Measurements from ENCODE around the gene SCARF2.

Gene SCARF2

GRCh38 chr22:20418211-20418788, 19.3 kb downstream of the SCARF2 start (continued):
- TF ChIP-seq IKZF3 (tag by site-specific recombination; IDR thresholded peaks at IDR 0.05) (0 out of 2 replicates have a peak, but pooled peaks have one; percentile 39), ZBTB44 (tag by site-specific recombination; IDR thresholded peaks at IDR 0.05) (no peak), ZNF670 (tag by site-specific recombination; IDR thresholded peaks at IDR 0.05; ENCODE audit: low read depth) (no peak), KLF1 (tag by site-specific recombination; IDR thresholded peaks at IDR 0.05) (0 out of 2 replicates have a peak, but pooled peaks have one; percentile 20), REPIN1 (tag by site-specific recombination; IDR thresholded peaks at IDR 0.05; ENCODE audit: low read depth) (no peak), TCF7L2 (IDR thresholded peaks at IDR 0.05; ENCODE audit: borderline replicate concordance, low read depth, low read length) (no peak), ZBTB17 (tag by site-specific recombination; IDR thresholded peaks at IDR 0.05) (peak; percentile 99), SP7 (tag by site-specific recombination; IDR thresholded peaks at IDR 0.05) (peak; percentile 78), ZNF2 (tag by site-specific recombination; IDR thresholded peaks at IDR 0.05) (peak; percentile 87), ZNF692 (tag by site-specific recombination; IDR thresholded peaks at IDR 0.05) (peak; percentile 71), ZNF571 (tag by site-specific recombination; IDR thresholded peaks at IDR 0.05) (no peak), ZSCAN4 (tag by site-specific recombination; IDR thresholded peaks at IDR 0.05) (no peak), GLIS1 (tag by site-specific recombination; IDR thresholded peaks at IDR 0.05) (peak; percentile 61), ZSCAN16 (tag by site-specific recombination; IDR thresholded peaks at IDR 0.05) (no peak; the same call in 1 of the 2 replicates), ZNF223 (tag by site-specific recombination; IDR thresholded peaks at IDR 0.05) (peak; percentile 72), TRIM28 (IDR thresholded peaks at IDR 0.05; ENCODE audit: borderline replicate concordance, low read length) (no peak), ZSCAN23 (tag by site-specific recombination; IDR thresholded peaks at IDR 0.05) (no peak), ZNF169 (tag by site-specific recombination; IDR thresholded peaks at IDR 0.05) (no peak), ZNF221 (tag by site-specific recombination; IDR thresholded peaks at IDR 0.05; ENCODE audit: borderline replicate concordance) (no peak), ZBTB8A (tag by site-specific recombination; IDR thresholded peaks at IDR 0.05) (0 out of 2 replicates have a peak, but pooled peaks have one; percentile 37), ZFP3 (tag by site-specific recombination; IDR thresholded peaks at IDR 0.05; ENCODE audit: low read depth) (no peak), ZNF19 (tag by site-specific recombination; IDR thresholded peaks at IDR 0.05; ENCODE audit: low read depth) (no peak), ZNF701 (tag by site-specific recombination; IDR thresholded peaks at IDR 0.05) (no peak), ZNF610 (tag by site-specific recombination; IDR thresholded peaks at IDR 0.05; ENCODE audit: borderline replicate concordance) (no peak), MYNN (tag by site-specific recombination; IDR thresholded peaks at IDR 0.05; ENCODE audit: borderline replicate concordance) (no peak), ZNF660 (tag by site-specific recombination; IDR thresholded peaks at IDR 0.05) (no peak), BCL11B (tag by site-specific recombination; IDR thresholded peaks at IDR 0.05; ENCODE audit: low read depth) (peak; percentile 30; the same call in 1 of the 2 replicates), ZFP69B (tag by site-specific recombination; IDR thresholded peaks at IDR 0.05) (peak; percentile 68; the same call in 1 of the 2 replicates), ZNF280C (tag by site-specific recombination; IDR thresholded peaks at IDR 0.05) (no peak), HOXD13 (CRISPR knock-in tag; IDR thresholded peaks at IDR 0.05; ENCODE audit: borderline replicate concordance) (no peak), ZNF544 (tag by site-specific recombination; IDR thresholded peaks at IDR 0.05) (no peak)
- TF ChIP-seq, protein P1, sequence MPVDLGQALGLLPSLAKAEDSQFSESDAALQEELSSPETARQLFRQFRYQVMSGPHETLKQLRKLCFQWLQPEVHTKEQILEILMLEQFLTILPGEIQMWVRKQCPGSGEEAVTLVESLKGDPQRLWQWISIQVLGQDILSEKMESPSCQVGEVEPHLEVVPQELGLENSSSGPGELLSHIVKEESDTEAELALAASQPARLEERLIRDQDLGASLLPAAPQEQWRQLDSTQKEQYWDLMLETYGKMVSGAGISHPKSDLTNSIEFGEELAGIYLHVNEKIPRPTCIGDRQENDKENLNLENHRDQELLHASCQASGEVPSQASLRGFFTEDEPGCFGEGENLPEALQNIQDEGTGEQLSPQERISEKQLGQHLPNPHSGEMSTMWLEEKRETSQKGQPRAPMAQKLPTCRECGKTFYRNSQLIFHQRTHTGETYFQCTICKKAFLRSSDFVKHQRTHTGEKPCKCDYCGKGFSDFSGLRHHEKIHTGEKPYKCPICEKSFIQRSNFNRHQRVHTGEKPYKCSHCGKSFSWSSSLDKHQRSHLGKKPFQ (tag by site-specific recombination; IDR thresholded peaks at IDR 0.05): no peak
- TF ChIP-seq, protein P2, sequence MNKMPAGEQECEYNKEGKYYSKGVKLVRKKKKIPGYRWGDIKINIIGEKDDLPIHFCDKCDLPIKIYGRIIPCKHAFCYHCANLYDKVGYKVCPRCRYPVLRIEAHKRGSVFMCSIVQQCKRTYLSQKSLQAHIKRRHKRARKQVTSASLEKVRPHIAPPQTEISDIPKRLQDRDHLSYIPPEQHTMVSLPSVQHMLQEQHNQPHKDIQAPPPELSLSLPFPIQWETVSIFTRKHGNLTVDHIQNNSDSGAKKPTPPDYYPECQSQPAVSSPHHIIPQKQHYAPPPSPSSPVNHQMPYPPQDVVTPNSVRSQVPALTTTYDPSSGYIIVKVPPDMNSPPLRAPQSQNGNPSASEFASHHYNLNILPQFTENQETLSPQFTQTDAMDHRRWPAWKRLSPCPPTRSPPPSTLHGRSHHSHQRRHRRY (tag by site-specific recombination; IDR thresholded peaks at IDR 0.05): no peak

Measured in HEK293 (cell line).